IMR-90 (cell line): ENCODE results near the gene ABTB1.

Experiments
- POLR2A ChIP-seq: IDR thresholded peaks from 2 replicates; pipeline ENCODE4 v1.6.1; 2012; ENCODE audit warnings: mild to moderate bottlenecking, low read depth, low read length
- RFX5 ChIP-seq: IDR thresholded peaks from 2 replicates; pipeline ENCODE4 v1.8.0; 2012; ENCODE audit warnings: low read depth, mild to moderate bottlenecking, low read length, moderate library complexity
- TF ChIP-seq, protein P1 (sequence below): conservative IDR thresholded peaks from 2 replicates; pipeline ENCODE4 v1.5.1; 2012; ENCODE audit warnings: mild to moderate bottlenecking, low read depth, low read length, improper control_type of control experiment
- TF ChIP-seq, protein P2 (sequence below): fragments of 150-350 bp; IDR thresholded peaks from 2 replicates; pipeline ENCODE4 v1.6.1; 2017; ENCODE audit warnings: mild to moderate bottlenecking, antibody characterized with exemption, low read length, low read depth

DNA sequence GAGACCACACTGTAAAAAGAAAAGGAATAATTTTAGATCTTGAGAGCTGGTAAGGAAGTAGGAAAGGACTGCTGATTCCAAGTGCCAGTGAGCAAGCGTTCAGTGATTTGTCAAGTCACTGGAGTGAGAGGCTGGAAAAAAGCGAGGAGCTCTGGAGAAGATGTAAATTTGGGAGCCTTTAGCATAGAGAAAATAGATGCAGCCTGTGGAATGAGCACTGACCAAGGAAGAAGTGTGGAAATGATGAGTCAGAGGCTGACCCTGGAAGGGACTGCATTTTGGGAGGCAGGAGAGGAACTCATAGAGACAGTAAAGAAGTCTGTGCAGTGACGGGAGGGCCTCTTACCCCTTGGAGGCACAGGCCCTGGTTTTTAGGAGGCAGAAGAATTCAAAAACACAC lies 17.1 kb upstream of the ABTB1 start:
- TF ChIP-seq POLR2A (no peak), RFX5 (no peak)
- TF ChIP-seq, protein P1, sequence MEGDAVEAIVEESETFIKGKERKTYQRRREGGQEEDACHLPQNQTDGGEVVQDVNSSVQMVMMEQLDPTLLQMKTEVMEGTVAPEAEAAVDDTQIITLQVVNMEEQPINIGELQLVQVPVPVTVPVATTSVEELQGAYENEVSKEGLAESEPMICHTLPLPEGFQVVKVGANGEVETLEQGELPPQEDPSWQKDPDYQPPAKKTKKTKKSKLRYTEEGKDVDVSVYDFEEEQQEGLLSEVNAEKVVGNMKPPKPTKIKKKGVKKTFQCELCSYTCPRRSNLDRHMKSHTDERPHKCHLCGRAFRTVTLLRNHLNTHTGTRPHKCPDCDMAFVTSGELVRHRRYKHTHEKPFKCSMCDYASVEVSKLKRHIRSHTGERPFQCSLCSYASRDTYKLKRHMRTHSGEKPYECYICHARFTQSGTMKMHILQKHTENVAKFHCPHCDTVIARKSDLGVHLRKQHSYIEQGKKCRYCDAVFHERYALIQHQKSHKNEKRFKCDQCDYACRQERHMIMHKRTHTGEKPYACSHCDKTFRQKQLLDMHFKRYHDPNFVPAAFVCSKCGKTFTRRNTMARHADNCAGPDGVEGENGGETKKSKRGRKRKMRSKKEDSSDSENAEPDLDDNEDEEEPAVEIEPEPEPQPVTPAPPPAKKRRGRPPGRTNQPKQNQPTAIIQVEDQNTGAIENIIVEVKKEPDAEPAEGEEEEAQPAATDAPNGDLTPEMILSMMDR, result no peak
- TF ChIP-seq, protein P2, sequence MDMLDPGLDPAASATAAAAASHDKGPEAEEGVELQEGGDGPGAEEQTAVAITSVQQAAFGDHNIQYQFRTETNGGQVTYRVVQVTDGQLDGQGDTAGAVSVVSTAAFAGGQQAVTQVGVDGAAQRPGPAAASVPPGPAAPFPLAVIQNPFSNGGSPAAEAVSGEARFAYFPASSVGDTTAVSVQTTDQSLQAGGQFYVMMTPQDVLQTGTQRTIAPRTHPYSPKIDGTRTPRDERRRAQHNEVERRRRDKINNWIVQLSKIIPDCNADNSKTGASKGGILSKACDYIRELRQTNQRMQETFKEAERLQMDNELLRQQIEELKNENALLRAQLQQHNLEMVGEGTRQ, result no peak
